ENCODE measurements around the gene IER3IP1.
A peak's percentile ranks its signal among the peaks of the same experiment; 100 is the strongest.
"Not testable (repeated sequence)": the region's sequence is repeated elsewhere in the genome, so short reads cannot be mapped to it uniquely, and the experiment has no call there.

Gene IER3IP1

DNA sequence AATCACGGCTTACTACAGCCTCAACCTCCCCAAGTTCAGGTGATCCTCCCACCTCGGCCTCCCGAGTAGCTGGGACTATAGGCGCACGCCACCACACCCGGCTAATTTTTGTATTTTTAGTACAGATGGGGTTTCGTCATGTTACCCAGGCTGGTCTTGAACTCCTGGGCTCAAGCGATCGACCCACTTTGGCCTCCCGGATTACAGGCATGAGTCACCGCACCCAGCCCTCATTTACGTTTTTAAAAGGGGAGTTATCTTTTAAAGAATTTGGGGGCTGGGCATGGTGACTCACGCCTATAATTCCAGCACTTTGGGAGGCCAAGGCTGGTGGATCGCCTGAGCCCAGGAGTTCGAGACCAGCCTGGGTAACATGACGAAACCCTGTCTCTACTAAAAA, 17.8 kb downstream of the IER3IP1 start:
- not testable (repeated sequence) for DNase-seq

DNA sequence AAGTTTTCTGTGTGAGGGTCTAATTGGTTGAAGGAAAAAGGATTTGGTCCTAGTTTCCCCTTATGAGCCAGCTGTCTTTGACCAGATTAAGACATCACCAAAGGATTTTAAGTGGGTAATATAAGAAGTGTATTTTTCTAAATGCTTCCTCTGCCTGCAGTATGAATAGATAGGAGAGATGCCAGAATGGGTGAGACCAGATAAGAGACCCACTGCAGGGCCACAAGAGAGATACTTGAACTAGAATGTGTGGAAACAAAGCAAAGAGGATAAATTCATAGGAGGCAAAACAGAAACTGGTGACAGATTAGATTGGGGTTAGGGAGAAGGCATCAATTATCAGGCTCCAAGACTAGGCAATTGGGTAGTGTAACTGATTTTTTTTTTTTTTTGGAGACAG, 24.7 kb downstream of the IER3IP1 start:
- DNase-seq = no peak

DNA sequence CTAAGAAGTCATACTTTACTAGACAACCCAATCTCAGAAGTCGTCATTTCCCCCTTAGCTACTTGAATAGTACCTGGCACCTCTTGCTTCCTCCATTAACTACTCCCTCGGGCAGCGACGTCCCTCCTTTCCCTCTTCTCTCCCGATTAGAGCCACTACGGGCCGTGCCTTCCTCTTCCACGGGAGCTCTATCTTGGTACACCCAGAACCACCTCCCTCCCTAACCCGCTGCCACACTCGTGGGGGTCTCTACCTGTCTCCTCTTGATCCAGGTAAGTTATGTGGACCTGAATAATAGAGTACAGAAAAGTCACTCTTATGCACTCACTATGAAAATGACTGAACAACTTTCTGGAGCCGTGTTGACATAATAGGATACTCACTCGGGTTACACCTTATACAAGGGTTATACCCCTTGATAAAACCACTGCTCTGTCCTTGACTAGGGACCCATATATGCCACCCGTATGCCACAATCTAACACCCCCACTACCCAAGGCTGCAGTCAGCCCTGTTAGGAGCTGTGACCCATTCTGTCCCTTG, 25.3 kb downstream of the IER3IP1 start:
- peak; percentile 41 for DNase-seq

DNA sequence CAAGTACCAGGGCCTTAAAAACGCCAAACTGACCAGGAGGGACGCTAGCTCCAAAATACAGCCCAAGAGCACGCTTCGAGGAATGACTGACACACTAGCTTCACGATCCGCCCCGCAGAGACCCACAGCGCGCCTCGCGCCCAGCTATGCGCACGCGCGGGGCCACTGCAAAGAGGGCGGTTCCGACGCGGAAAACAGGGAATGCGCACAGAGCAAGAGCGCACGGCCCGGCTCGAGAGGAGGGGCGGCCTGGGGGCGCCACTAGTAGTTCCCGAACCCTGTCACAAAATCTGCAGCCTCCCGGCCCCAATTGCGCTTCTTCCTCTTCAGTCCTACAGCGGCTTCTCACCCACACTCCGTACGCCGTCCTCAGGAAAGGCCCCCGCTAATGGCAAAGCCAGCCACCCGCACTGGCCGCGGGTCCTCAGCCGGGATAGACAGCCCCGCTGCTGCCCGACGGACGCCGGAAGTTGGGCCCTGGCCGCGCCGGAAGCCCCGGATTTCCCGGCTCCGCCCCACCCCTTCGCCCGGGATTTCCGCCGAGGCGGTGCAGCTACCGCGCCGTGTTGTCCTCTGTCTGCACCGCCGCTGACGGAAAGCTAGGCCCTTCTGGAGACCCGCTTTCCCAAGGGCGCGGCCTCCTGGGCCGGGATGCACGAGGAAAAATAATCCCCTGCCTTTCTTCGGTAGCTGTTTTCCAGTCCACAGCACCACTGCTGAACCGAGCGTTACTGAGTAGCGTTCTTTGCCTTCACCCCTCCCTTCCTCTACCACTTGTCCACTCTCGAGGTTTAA, 25.9 kb downstream of the IER3IP1 start, which contains the start of gene HDHD2:
TSS of gene HDHD2 (minus strand) at position 472 of the 795 bp plus-strand sequence. CDS start 14,061 bp downstream, outside the sequence.
- DNase-seq = peak; percentile 73

DNA sequence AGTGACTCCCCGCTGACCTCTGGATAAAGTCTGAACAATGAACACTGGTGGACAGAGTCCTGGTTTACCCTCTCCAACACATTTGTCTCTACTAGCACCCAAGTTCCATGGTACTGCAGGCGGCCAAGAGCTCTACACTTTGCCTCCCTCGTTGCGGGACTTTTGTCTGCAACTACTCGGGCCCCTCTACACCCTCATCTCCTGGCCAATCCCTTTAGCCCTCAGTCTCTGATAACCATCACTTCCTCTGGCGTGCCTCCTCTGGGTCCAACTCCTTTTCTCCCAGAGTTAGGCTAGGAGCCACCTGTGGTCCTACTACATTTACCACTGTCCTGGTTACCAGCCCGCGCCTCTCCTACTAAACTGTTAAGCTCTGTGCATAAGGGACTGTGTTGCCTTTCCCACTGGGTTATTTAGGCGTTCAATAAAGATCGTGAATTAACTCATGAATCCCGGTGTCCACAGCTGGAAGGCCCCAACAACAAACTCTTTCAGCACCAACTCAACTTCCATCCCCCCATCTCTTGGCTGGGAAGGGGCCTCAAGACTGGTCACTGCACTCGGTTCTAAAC, 26.6 kb downstream of the IER3IP1 start:
- peak; percentile 27 for DNase-seq

DNA sequence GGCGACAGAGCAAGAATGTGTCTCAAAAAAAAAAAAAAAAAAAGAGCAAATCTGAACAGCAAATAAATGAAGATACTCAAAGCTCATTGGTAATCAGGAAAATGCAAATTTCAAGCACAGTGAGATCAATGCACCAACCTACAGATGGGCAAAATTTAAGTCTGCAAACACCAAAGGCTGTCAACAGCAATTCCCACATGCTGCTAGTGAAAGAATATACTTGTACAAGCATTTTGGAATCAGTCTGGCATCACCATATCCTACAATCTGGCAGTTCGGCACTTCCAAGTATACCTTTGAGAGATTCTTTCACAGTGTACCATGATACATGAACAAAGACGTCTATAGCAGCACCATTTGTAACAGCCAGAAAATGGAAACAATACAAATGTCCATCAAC, 30.0 kb downstream of the IER3IP1 start:
- DNase-seq = no peak

DNA sequence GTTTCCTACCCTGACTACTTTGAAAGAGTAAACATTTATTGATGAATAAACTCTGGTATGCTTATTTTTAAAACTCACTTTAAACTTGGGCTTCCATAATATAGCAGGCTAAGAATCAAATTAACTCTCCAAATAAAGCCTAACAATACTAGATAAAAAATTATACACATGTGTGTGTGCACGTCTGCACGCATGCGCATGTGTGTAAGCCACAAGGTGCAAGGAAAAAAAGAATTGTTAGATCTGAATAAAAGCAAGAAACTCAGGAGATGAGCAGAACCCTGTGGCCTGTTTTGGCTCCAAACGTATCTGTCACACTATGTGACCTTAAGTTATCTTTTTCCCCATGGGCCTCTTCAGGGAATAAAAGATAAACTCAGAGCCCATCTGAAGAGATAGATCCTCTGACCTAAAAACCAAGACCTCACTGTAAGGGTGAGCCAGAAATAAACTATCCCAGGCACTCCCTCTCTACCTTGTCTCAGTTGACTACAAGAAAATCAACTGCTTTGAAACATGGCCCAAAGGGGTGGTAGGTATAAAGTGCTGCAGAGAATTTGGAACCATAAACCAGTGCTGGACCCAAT, 32.2 kb downstream of the IER3IP1 start:
- DNase-seq = no peak

DNA sequence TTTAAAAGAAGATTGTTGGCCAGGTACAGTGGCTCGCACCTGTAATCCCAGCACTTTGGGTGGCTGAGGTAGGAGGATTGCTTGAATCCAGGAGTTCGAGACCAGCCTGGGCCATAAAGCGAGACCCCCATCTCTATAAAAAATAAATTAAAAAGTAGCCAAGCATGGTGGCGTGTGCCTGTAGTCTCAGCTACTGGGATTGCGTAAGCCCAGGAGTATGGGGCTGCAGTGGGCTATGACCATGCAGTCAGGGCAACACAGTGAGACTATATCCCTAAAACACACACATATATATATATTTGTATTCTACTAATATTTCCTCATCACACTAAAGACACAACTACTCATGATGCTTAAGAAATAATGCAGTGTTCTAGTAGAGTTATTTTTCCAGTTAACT, 33.0 kb downstream of the IER3IP1 start:
- no peak for DNase-seq

DNA sequence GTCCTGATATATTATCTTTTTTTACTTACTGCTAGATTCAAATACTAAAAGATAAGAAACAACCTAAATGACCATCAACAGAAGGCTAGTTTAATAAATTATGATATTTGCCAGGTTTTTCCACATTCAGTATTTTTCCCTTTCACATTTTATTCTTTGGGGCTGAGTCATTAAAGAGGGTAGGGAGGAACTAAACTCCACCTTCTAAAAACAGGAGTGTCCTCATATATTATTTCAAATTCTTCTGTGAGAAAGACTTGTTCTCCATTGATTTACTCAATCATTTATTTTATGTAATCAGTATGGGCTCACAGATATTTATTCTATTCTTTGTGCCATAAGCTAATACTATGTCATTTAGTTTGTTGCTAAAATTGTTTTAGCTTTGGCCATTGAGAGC, 34.9 kb downstream of the IER3IP1 start:
- no peak for DNase-seq

DNA sequence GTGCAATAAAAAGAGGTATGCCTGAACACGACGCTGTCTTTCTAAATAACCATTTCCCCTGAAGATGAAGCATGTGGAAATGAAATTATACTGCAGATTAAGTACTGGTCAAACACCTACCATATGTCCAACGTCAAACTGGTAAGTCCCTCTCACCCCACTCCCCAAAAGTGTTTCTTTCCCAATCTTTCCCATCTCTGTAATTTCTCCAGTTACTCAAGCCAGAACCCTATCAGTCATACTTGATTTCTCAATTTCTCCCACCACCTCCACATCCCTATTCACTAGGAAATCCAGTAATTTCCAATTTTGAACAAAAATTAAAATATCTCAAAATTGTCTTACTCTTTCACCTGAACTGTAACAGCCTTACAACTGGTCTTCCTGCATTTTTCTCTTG, 55.0 kb downstream of the IER3IP1 start:
- no peak for DNase-seq

DNA sequence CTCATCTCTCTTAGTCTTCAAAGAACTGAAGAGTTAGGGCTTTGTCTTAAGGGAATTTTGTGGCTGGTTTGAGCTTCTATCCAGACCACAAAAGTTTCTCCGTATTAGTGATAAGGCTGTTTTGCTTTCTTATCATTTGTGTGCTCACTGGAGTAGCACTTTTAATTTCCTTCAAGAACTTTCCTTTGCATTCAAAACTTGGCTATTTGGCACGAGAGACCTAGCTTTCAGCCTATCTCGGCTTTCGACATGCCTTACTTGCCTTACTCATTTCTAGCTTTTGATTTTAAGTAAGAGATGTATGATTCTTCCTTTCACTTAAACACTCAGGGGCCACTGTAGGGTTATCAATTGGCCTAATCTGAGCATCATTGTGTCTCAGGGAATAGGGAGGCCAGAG, 55.7 kb downstream of the IER3IP1 start:
- DNase-seq = no peak

DNA sequence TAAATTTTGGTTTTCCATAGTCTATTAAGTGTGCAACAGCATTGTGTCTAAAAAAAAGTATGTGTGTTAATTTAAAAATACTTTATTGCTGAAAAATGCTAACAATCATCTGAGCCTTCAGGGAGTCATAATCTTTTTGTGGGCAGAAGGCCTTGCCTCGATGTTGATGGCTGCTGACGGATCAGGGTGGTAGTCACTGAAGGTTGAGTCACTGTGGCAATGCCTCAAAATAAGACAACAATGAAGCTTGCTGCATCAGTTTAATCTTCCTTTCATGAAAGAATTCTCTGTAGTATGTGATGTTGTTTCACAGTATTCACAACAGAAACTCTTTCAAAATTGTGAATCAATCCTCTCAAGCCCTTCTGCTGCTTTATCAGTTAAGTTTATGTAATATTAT, 57.2 kb downstream of the IER3IP1 start:
- DNase-seq = no peak

DNA sequence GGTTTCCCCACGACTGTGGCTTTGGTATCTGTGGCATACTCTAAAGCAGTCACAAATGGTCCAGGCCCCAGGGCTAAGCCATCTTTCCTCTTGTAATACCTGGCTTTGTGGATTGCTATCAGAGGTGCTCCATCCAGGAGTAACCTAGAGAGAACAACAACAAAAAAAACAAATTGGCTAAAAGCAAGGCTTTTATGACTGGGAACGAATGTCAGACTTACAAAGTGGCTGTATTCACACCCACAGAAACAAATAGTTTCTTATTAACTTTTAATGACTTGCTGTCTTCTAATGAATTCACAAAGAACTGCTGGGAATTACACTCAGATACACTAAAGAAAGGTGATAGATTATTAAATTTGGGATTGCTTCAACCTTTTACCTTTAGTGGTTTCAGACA, 61.0 kb downstream of the IER3IP1 start:
- no peak for DNase-seq

DNA sequence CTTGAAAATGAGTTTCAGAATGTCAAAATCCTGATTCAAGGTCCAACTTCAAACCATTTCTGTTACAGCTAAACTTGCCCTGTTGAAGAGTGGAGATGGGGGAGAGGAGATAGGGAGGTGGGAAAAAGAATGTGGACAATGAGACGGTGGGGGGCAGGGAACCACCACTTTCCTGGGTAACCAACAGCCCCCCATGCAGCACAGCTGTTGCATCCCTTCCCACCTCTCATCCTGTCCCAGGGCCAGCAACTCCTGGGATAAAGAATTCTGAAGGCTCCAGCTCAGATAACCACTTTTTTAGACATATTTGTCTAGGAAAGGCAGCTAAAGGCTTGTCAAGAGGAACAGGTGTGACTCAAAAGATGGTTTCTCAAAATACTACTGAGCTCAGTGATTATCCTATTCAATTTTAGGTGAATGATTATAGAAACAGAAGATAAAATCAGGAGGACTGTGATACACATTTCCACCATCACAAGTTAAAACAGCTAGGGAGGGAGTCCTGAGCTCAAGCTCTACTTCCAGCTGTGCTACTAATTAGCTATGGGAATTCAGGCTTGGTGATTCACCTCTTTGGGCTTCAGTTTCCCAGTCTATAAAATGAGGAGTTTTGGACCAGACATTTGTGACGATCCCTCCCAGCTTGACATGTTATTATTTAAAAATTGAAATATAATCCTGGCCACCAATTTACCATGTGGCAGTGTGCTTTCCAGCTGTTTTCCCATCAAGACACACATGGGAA, 62.2 kb downstream of the IER3IP1 start:
- DNase-seq = no peak

DNA sequence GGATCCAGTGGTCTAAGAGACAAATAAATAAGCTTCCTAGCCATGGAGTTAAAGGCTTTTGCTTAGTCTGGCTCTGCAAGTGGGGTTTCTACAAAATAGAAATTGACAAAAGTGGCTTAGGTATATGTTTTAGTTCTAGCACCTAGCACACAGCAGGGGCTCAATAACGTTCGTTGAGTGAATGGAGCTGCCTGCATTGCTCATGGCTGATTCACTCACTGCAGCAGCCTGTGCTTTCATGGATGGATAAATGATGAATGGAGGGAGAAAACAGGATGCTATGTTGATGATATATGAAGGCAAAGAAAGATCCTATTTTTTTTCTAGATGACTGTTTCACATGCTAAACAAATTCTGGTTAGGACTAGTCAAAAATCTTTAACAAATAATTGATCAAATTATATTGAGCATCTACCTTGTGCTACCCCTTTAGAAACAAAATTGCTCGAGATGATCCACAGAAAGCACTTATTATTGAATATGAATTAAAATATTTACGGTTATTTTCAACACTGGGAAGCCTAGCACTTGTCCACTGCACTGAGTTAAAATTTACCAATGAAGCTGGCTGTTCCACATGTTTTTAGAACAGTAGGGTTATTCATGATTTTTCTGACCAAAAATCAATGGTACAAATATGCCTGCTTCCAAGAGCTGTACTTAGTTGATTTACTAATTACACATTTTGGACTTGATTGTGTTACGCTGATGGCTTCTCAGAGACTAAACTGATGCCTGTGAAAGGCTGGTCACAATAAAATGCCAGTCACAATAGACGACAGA, 65.5 kb downstream of the IER3IP1 start:
- DNase-seq = no peak

DNA sequence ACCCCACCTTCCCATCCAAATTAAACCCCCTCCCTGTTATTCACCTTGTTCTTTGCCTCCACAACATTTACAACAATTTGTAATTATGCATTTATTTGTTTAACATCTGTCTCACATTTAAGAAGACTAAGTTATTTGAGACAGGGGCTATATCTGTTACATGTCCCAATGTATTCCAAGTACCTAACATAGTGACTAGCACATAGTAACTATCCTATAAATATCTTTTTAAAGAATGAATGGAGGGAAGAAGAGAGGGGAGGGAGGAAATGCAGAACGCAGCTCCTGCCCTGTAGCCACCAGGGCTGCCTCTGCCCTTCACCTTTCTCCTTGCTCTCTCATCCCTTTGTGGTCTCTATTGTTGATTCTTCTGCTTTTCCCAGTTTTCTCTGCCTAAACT, 66.4 kb downstream of the IER3IP1 start:
- DNase-seq = no peak

DNA sequence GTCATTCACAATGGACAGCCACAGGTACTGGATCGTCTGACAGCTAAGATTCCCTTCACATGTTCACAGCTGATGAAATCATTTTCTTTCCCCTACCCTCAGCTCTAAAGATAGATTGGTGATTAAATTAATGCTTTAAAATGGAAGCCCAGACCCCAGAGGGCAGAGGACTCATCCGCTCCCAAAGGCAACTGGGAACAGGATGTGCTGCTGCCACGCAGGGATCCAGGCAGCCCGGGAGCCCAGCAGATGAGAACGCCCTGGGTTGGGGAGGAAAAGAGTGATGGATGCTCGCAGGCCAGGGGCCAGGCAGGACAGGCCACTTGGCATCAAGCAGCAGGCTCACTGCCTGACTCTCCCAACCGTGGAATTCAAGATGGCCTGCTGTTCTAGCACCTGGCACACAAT, 67.2 kb downstream of the IER3IP1 start:
- DNase-seq = no peak

DNA sequence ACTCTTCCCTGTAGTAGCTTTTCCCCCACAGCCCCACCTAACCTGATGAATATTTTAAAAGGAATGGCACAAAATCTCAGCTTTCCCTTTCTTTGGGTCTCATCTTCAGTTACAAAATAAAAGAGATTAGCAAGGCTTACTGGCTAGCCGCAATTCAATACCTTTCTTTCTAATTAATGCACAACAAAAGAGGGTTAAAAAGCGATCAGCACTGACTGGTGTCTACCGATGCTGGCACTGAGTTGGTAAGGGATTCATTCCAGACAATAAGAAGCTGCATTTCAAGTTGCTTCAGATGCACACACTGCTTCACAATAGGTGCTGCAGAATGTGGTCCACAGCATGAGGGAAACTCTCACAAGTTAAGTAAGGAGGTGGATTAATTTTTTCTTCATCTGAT, 67.8 kb downstream of the IER3IP1 start:
- DNase-seq = no peak

Measured in SHP77 treated with DMSO at 0.1 percent for 48 hours (cell line).